ENCODE data around the gene TTC6.

- no peak for TF ChIP-seq CTCF (IDR thresholded peaks at IDR 0.05)
- no peak for TF ChIP-seq POLR2A (IDR thresholded peaks at IDR 0.05)
- no peak for TF ChIP-seq POLR2AphosphoS5 (IDR thresholded peaks at IDR 0.05; ENCODE audit: insufficient read depth in 1 of 2, low read depth in 1 of 2)
Measured at GRCh38 chr14:37569729-37570128, 25.7 kb upstream of the TTC6 start.

Measured in vagina (tissue), 2 donors.